GM23338 (cell line): ENCODE data around the gene ADGRF4. TPM values are rescaled to one million over a fixed set of nuclear protein-coding genes. Genes with fewer than 3 reads are reported as not detected.

Experiments used
- ATAC-seq: fragments of 200-7000 bp; cut with Tn5 transposase; 3 replicates; pipeline ENCODE4 v1.9.1; 2020
- DNase-seq: peaks from one replicate; pipeline ENCODE4 v3.0.0-alpha.2; 2015; ENCODE audit warnings: low spot score
- H2AFZ ChIP-seq: fragments of 200-600 bp; sonication (generic); 2 replicates; pipeline ENCODE4 v1.8.0; 2016; ENCODE audit warnings: antibody characterized with exemption, mild to moderate bottlenecking, moderate library complexity
- H3F3A ChIP-seq: fragments of 200-600 bp; sonication (generic); replicated peaks from 2 replicates; pipeline ENCODE4 v1.8.0; 2017; ENCODE audit warnings: antibody characterized with exemption, mixed run types, low read depth
- H3K27ac ChIP-seq: fragments of 200-600 bp; sonication (generic); 2 replicates; pipeline ENCODE4 v1.6.1; 2016; ENCODE audit warnings: low read depth
- H3K27me3 ChIP-seq: fragments of 200-600 bp; sonication (generic); 2 replicates; pipeline ENCODE4 v1.8.0; 2016; ENCODE audit warnings: mild to moderate bottlenecking, mixed run types, moderate library complexity; ENCODE audit not compliant: insufficient read depth
- H3K36me3 ChIP-seq: fragments of 200-600 bp; sonication (generic); 2 replicates; pipeline ENCODE4 v1.8.0; 2016; ENCODE audit warnings: mild to moderate bottlenecking; ENCODE audit not compliant: insufficient read depth
- H3K4me1 ChIP-seq: fragments of 200-600 bp; sonication (generic); 2 replicates; pipeline ENCODE4 v1.8.0; 2016; ENCODE audit warnings: mild to moderate bottlenecking, moderate library complexity; ENCODE audit not compliant: insufficient read depth
- H3K4me2 ChIP-seq: fragments of 200-600 bp; sonication (generic); 2 replicates; pipeline ENCODE4 v1.7.1; 2017; ENCODE audit warnings: mixed run types
- H3K4me3 ChIP-seq: fragments of 200-600 bp; sonication (generic); 2 replicates; pipeline ENCODE4 v1.6.1; 2016; ENCODE audit warnings: mixed run types
- H3K79me2 ChIP-seq: fragments of 200-600 bp; sonication (generic); replicated peaks from 2 replicates; pipeline ENCODE4 v1.8.0; 2017; ENCODE audit warnings: mild to moderate bottlenecking; ENCODE audit not compliant: insufficient read depth
- H3K9me2 ChIP-seq: fragments of 200-600 bp; sonication (generic); 2 replicates; pipeline ENCODE4 v1.8.0; 2017; ENCODE audit not compliant: insufficient read depth
- H4K20me1 ChIP-seq: fragments of 200-600 bp; sonication (generic); replicated peaks from 2 replicates; pipeline ENCODE4 v1.8.0; 2017; ENCODE audit warnings: mild to moderate bottlenecking; ENCODE audit not compliant: insufficient read depth
- H3K27ac Mint-ChIP-seq: 2 replicates; pipeline ENCODE4 v1.8.0; 2020; ENCODE audit warnings: inconsistent platforms, mild to moderate bottlenecking, moderate library complexity, mixed read lengths
- H3K27me3 Mint-ChIP-seq: 3 replicates; pipeline ENCODE4 v1.8.0; 2022; ENCODE audit warnings: low read depth, mild to moderate bottlenecking, moderate library complexity, mixed read lengths, inconsistent platforms; ENCODE audit not compliant: insufficient read depth, poor library complexity
- H3K36me3 Mint-ChIP-seq: 3 replicates; pipeline ENCODE4 v1.8.0; 2021; ENCODE audit warnings: low read depth, mild to moderate bottlenecking, inconsistent platforms, moderate library complexity, mixed read lengths
- H3K4me1 Mint-ChIP-seq: 3 replicates; pipeline ENCODE4 v1.8.0; 2020; ENCODE audit warnings: mild to moderate bottlenecking, inconsistent platforms, mixed read lengths
- H3K4me3 Mint-ChIP-seq: 3 replicates; pipeline ENCODE4 v1.8.0; 2021; ENCODE audit warnings: moderate library complexity, mild to moderate bottlenecking, inconsistent platforms, mixed read lengths
- H3K9me3 Mint-ChIP-seq: 3 replicates; pipeline ENCODE4 v1.8.0; 2020; ENCODE audit warnings: moderate library complexity, mild to moderate bottlenecking, inconsistent platforms, mixed read lengths
- CTCF ChIP-seq, 2 experiments: fragments of 200-600 bp in 1 of 2; sonication (generic) in 1 of 2; conservative IDR thresholded peaks; 2 replicates each; pipeline versions ENCODE4 v1.5.1 to v1.6.1; 2016 to 2017; ENCODE audit warnings: antibody characterized with exemption in 2 of 2, low read depth in 2 of 2, mild to moderate bottlenecking in 2 of 2, moderate library complexity in 1 of 2
- EZH2phosphoT487 ChIP-seq: fragments of 200-600 bp; sonication (generic); IDR thresholded peaks from one replicate; pipeline ENCODE4 v1.8.1; 2018; ENCODE audit warnings: antibody characterized with exemption; ENCODE audit not compliant: unreplicated experiment
- JUNB ChIP-seq: IDR thresholded peaks from one replicate; pipeline ENCODE4 v1.6.1; 2016; ENCODE audit warnings: antibody characterized with exemption; ENCODE audit not compliant: unreplicated experiment
- NANOG ChIP-seq: IDR thresholded peaks from 2 replicates; pipeline ENCODE4 v1.6.1; 2016; ENCODE audit warnings: antibody characterized with exemption, borderline replicate concordance
- POLR2AphosphoS5 ChIP-seq: IDR thresholded peaks from 2 replicates; pipeline ENCODE4 v1.6.1; 2016; ENCODE audit warnings: antibody characterized with exemption, low read depth
- REST ChIP-seq: IDR thresholded peaks from one replicate; pipeline ENCODE4 v1.6.1; 2018; ENCODE audit warnings: antibody characterized with exemption; ENCODE audit not compliant: unreplicated experiment
- STAT1 ChIP-seq: IDR thresholded peaks from one replicate; pipeline ENCODE4 v1.6.1; 2016; ENCODE audit warnings: antibody characterized with exemption; ENCODE audit not compliant: unreplicated experiment
- ZNF114 ChIP-seq: fragments of 250-450 bp; sonication (Bioruptor Pico); IDR thresholded peaks from 2 replicates; pipeline ENCODE4 v1.5.0; 2020; ENCODE audit warnings: mild to moderate bottlenecking, moderate library complexity
- ZNF462 ChIP-seq: fragments of 250-450 bp; sonication (Bioruptor Pico); IDR thresholded peaks from 2 replicates; pipeline ENCODE4 v1.5.0; 2020; ENCODE audit warnings: mild to moderate bottlenecking, moderate library complexity
- polyA plus RNA-seq: library from polyadenylated mRNA; unstranded; fragments of >200 nt; fragmentation: Nextera tagmentation; extraction: Ambion mirVana; gene quantifications from 2 replicates; pipeline ENCODE4 v1.2.1, GENCODE V29; 2016
- total RNA-seq: library from RNA; depleted of rRNA; stranded (reverse); fragments of >200 nt; shearing (Covaris generic); gene quantifications from 2 replicates; pipeline ENCODE4 v1.2.3, GENCODE V29; 2014

ADGRF4 gene
- total and polyA plus RNA-seq, 2 experiments from 2014 or later: not detected

GRCh38 chr6:47686411-47686810, 12.0 kb upstream of the ADGRF4 start:
- Mint-ChIP-seq H3K4me1 (no peaks in the 10 kb centered on the region; the same call in 2 of the 3 replicates), H3K4me3 (no peak overlapping the region), H3K9me3 (no peaks in the 10 kb centered on the region), H3K27ac (no peak overlapping the region), H3K27me3 (no peaks in the 10 kb centered on the region), H3K36me3 (no peaks in the 10 kb centered on the region)
- no peaks in the 10 kb centered on the region for H3K36me3 ChIP-seq
- no peak for DNase-seq
- no peak overlapping the region for H2AFZ ChIP-seq
- no peaks in the 10 kb centered on the region for H3K4me1 ChIP-seq
- ATAC-seq: no peak
- no peaks in the 10 kb centered on the region for H4K20me1 ChIP-seq
- no peaks in the 10 kb centered on the region for H3K79me2 ChIP-seq
- H3F3A ChIP-seq: no peaks in the 10 kb centered on the region
- TF ChIP-seq EZH2phosphoT487 (no peak), ZNF462 (CRISPR knock-in tag) (no peak), STAT1 (no peak), CTCF (conservative IDR thresholded peaks at IDR 0.05; ENCODE audit: low read depth in 2 of 2) (no peak), ZNF114 (CRISPR knock-in tag) (no peak), NANOG (no peak), REST (no peak), POLR2AphosphoS5 (no peak), JUNB (no peak)
- no peak overlapping the region for H3K27ac ChIP-seq
- no peak overlapping the region for H3K4me3 ChIP-seq
- H3K27me3 ChIP-seq: no peaks in the 10 kb centered on the region
- H3K9me2 ChIP-seq: peaks cover 4% of the 10 kb centered on the region; the same call in 1 of the 2 replicates
- no peak overlapping the region for H3K4me2 ChIP-seq
